GM20000 (cell line): ENCODE results near the gene RRP1.

Experiments used
- DNase-seq: peaks from one replicate; pipeline ENCODE4 v3.0.0; 2012; ENCODE audit warnings: low spot score
- TF ChIP-seq, protein P1 (sequence below): IDR thresholded peaks from 2 replicates; pipeline ENCODE4 v1.5.1; 2012; ENCODE audit warnings: mild to moderate bottlenecking, control low read depth; ENCODE audit errors: extremely low read depth, missing control alignments

The RRP1 gene

DNA sequence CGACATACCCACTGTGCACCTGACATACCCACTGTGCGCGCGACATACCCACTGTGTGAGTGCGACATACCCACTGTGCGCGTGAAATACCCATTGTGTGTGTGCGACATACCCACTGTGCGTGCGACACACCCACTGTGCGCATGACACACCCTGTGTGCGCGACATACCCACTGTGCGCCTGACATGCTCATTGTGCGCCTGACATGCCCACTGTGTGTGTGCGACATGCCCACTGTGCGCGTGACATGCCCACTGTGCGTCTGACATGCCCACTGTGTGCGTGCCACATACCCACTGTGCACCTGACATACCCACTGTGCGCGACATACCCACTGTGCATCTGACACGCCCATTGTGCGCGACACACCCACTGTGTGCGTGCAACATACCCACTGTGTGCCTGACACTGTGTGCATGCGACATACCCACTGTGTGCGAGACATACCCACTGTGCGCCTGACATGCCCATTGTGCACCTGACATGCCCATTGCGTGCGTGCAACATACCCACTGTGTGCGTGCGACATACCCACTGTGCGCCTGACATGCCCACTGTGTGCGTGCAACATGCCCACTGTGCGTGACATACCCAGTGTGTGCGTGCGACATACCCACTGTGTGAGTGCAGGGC, 2.5 kb upstream of the RRP1 start:
- no peak for DNase-seq
- TF ChIP-seq, protein P1, sequence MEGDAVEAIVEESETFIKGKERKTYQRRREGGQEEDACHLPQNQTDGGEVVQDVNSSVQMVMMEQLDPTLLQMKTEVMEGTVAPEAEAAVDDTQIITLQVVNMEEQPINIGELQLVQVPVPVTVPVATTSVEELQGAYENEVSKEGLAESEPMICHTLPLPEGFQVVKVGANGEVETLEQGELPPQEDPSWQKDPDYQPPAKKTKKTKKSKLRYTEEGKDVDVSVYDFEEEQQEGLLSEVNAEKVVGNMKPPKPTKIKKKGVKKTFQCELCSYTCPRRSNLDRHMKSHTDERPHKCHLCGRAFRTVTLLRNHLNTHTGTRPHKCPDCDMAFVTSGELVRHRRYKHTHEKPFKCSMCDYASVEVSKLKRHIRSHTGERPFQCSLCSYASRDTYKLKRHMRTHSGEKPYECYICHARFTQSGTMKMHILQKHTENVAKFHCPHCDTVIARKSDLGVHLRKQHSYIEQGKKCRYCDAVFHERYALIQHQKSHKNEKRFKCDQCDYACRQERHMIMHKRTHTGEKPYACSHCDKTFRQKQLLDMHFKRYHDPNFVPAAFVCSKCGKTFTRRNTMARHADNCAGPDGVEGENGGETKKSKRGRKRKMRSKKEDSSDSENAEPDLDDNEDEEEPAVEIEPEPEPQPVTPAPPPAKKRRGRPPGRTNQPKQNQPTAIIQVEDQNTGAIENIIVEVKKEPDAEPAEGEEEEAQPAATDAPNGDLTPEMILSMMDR: no peak

DNA sequence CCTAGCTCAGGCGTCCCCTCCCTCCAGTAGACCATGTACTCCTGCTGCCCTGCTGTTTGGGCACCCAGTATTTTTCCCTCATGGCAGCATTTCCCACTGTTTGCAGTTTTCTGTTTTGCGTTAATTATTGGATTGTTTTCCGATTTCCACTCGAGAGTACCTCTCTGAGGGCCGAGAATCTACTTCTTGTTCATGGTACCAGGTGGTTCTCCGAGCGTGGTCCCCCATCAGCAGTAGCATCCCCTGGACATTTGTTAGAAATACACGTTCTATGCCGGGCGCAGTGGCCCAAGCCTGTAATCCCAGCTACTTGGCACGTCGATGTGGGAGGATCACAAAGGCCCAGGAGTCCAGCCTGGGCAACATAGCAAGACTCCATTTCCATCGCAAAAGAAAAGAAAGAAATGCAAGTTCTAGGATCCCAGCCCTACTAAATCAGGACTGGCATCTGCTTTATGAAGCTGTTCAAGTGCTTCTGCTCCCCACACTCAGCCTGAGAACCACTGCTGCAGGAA, 690 bp downstream of the RRP1 start:
- TF ChIP-seq, protein P1: no peak
- DNase-seq: no peak

DNA sequence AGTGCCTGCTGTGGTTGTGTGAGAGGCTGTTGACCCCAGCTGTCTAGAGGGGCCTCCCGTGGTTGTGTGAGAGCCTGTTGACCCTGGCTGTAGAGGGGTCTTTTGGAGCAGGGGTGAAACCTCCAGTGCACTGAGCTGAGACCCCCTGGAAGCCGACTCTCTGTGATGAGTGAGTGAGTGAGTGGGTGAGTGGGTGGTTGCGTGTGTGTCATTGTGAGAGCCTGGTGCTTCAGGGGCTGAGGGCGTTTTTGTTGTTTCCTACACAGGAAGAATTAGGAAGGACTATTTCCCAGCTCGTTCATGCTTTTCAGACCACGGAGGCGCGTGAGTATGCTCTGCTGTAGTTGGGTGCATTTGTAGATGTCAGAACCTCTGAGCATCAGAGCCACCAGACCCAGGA, 3.0 kb downstream of the RRP1 start:
- no peak for DNase-seq
- TF ChIP-seq, protein P1: no peak

DNA sequence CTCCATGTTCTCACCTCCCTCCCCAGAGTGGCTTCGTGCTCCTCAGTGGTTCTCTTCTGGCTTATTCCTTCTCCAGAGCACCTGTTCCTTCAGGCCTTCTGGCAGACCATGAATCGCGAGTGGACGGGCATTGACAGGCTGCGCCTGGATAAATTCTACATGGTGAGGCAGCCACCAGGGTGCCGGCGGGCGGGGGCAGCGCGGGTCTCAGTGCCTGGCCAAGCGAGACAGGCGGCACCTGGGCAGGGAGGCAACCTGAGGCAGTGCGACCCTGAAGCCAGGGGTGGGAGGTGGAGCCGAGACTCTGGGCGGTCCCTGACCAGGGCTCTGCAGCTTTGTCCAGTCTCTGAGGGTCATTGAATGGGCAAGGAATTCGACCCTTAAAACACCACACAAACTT, 3.9 kb downstream of the RRP1 start:
- TF ChIP-seq, protein P1: no peak

DNA sequence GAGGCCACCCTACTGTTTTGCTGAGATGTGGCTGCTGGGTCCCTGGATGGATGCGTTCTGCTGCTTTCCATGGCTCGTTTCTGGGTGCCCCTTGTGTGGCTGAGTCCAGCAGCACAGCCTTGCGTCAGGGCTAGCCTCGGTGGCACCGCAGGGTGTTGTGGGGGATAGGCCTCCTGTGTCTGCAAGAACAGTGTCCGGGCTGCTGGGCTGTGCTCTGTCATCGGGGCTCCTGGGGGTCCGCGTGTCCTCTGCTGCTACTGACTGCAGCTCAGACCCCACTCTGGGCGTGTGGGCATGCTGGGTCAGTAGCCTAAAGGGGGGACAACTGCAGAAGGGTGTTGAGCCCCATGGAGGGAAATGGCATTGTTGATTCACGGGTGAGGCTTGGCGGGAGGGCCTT, 4.9 kb downstream of the RRP1 start:
- no peak for DNase-seq
- TF ChIP-seq, protein P1: no peak

More for the DNA sequence above, 3.9 kb downstream of the RRP1 start:
- no peak for DNase-seq

DNA sequence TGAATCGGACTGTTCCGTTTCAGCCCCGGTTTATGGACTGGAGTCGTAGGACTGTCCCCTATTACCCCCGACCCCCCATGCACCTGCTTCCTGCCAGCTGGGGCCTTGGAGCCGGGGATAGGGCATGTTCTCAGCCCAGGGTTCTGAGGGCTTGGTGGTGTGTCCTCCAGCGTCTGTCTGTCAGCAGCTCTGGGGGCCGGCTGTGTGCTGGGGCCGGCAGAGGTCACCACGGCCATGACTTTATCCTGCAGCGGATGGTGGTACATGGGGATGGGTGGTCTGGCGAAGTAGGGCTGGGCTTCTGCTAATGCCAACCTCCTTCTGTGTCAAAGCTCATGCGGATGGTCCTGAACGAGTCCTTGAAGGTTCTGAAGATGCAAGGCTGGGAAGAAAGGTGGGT, 5.5 kb downstream of the RRP1 start:
- DNase-seq: no peak
- TF ChIP-seq, protein P1: no peak

DNA sequence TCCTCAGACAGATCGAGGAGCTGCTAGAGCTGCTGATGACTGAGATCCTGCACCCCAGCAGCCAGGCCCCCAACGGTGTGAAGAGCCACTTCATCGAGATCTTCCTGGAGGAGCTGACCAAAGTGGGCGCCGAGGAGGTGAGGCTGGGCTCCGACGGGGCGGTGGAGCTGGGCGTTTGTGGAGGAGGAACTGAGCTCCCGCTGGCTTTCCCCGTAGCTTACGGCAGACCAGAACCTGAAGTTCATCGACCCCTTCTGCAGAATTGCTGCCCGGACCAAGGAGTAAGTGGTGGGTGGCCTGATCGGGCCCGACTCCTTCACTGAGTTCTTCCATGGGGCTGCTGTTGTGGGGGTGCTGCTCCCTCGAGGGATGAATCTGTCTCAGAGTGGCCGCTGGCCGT, 8.0 kb downstream of the RRP1 start:
- no peak for DNase-seq
- TF ChIP-seq, protein P1: no peak
